Neutrophil (primary cell): Measurements from ENCODE around the gene SUPT6H.

ENCODE experiments used
- H3K27ac ChIP-seq: fragments of 200-600 bp; sonication (generic); 2 replicates; pipeline ENCODE4 v1.5.1; 2016; ENCODE audit warnings: mild to moderate bottlenecking, moderate library complexity
- H3K27me3 ChIP-seq: fragments of 200-600 bp; sonication (generic); 2 replicates; pipeline ENCODE4 v1.6.0; 2016; ENCODE audit warnings: mild to moderate bottlenecking
- H3K36me3 ChIP-seq: fragments of 200-600 bp; sonication (generic); 2 replicates; pipeline ENCODE4 v1.5.1; 2017
- H3K4me1 ChIP-seq, 2 experiments: fragments of 200-600 bp in 1 of 2; sonication (generic) in 1 of 2; 1 replicate in 1 of 2; 2 replicates in 1 of 2; pipeline versions ENCODE4 v1.5.1 to v1.6.1; 2013 to 2016; ENCODE audit warnings: low read depth in 1 of 2, low read length in 1 of 2, mild to moderate bottlenecking in 1 of 2, moderate library complexity in 1 of 2; ENCODE audit not compliant: control insufficient read depth in 1 of 2, insufficient read depth in 1 of 2
- H3K4me3 ChIP-seq, 2 experiments: fragments of 200-600 bp in 1 of 2; sonication (generic) in 1 of 2; 1 replicate in 1 of 2; 2 replicates in 1 of 2; pipeline ENCODE4 v1.5.1; 2013 to 2016; ENCODE audit warnings: low read depth in 1 of 2, low read length in 1 of 2, mild to moderate bottlenecking in 1 of 2, moderate library complexity in 1 of 2
- H3K9me3 ChIP-seq: fragments of 200-600 bp; sonication (generic); 2 replicates; pipeline ENCODE4 v1.5.1; 2016
- CTCF ChIP-seq: fragments of 200-600 bp; sonication (generic); IDR thresholded peaks from 2 replicates; pipeline ENCODE4 v1.5.1; 2016; ENCODE audit warnings: antibody characterized with exemption

Gene SUPT6H

GRCh38 chr17:28698253-28698941 is 36.4 kb downstream of the SUPT6H start:
- no peaks in the 10 kb centered on the region for H3K27me3 ChIP-seq
- H3K36me3 ChIP-seq, result peaks cover 100% of the 10 kb centered on the region
- no peak overlapping the region for H3K4me3 ChIP-seq
- no peaks in the 10 kb centered on the region for H3K9me3 ChIP-seq
- no peak overlapping the region for H3K27ac ChIP-seq
- no peak for TF ChIP-seq CTCF
- no peaks in the 10 kb centered on the region for H3K4me1 ChIP-seq

GRCh38 chr17:28700278-28700677 is 38.3 kb downstream of the SUPT6H start:
- TF ChIP-seq CTCF, result no peak
- Histone ChIP-seq H3K27ac (no peak overlapping the region), H3K9me3 (no peaks in the 10 kb centered on the region), H3K27me3 (no peaks in the 10 kb centered on the region), H3K36me3 (peaks cover 99% of the 10 kb centered on the region), H3K4me3 (no peak overlapping the region), H3K4me1 (no peaks in the 10 kb centered on the region)

- Histone ChIP-seq H3K27me3 (no peaks in the 10 kb centered on the region), H3K9me3 (no peaks in the 10 kb centered on the region), H3K27ac (no peak overlapping the region), H3K4me1 (no peaks in the 10 kb centered on the region), H3K4me3 (no peak overlapping the region), H3K36me3 (peaks cover 98% of the 10 kb centered on the region)
- no peak for TF ChIP-seq CTCF
Observed at GRCh38 chr17:28700830-28701492, 39.0 kb downstream of the SUPT6H start.

GRCh38 chr17:28702026-28702751 is 40.2 kb downstream of the SUPT6H start:
- Histone ChIP-seq H3K4me3 (no peak overlapping the region), H3K36me3 (peaks cover 92% of the 10 kb centered on the region), H3K4me1 (no peaks in the 10 kb centered on the region), H3K9me3 (no peaks in the 10 kb centered on the region), H3K27me3 (no peaks in the 10 kb centered on the region), H3K27ac (no peak overlapping the region)
- TF ChIP-seq CTCF, result no peak

GRCh38 chr17:28702752-28703150 is 40.7 kb downstream of the SUPT6H start:
- Histone ChIP-seq H3K36me3 (peaks cover 86% of the 10 kb centered on the region), H3K27ac (no peak overlapping the region), H3K4me3 (no peak overlapping the region), H3K9me3 (no peaks in the 10 kb centered on the region), H3K27me3 (no peaks in the 10 kb centered on the region), H3K4me1 (no peaks in the 10 kb centered on the region)
- TF ChIP-seq CTCF, result no peak
